ENCODE data around the gene KCNB1.

DNA sequence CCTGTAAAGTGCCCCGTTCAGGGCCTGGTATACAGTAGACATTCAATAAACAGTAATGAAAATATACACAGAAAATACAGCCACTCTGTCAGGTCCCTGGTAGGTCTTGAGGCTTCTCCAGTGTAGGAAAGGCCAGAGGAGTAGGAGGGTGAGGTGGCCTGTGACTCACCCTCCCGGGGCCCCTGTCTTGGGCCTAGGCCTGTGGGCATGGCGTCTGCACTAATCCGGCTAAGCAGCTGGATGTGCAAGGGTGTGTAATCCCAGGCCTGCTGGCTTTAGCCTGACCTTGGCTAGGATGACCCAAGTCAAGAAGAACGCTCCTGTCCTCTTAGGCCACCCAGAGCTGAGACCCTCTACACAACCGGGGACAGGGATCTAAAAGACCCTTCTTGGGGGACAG lies 84.9 kb downstream of the KCNB1 start:
- TF ChIP-seq POLR2A (IDR thresholded peaks at IDR 0.05) (no peak), POLR2AphosphoS5 (IDR thresholded peaks at IDR 0.05) (no peak), EP300 (IDR thresholded peaks at IDR 0.05) (no peak)
- TF ChIP-seq, protein P1, sequence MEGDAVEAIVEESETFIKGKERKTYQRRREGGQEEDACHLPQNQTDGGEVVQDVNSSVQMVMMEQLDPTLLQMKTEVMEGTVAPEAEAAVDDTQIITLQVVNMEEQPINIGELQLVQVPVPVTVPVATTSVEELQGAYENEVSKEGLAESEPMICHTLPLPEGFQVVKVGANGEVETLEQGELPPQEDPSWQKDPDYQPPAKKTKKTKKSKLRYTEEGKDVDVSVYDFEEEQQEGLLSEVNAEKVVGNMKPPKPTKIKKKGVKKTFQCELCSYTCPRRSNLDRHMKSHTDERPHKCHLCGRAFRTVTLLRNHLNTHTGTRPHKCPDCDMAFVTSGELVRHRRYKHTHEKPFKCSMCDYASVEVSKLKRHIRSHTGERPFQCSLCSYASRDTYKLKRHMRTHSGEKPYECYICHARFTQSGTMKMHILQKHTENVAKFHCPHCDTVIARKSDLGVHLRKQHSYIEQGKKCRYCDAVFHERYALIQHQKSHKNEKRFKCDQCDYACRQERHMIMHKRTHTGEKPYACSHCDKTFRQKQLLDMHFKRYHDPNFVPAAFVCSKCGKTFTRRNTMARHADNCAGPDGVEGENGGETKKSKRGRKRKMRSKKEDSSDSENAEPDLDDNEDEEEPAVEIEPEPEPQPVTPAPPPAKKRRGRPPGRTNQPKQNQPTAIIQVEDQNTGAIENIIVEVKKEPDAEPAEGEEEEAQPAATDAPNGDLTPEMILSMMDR (IDR thresholded peaks at IDR 0.05), result no peak

Data from upper lobe of left lung (tissue), 4 donors.